Upper lobe of left lung (tissue), 4 donors: Measurements from ENCODE around the gene FBXO8.

ENCODE experiments used
- CTCF ChIP-seq, 6 experiments: fragments of 450-650 bp in 4 of 6; fragments of 200-600 bp in 2 of 6; sonication (generic) in 2 of 6; IDR thresholded peaks; one replicate each; pipeline ENCODE4 v1.5.1; 2016 to 2019; ENCODE audit warnings: antibody characterized with exemption in 6 of 6
- EP300 ChIP-seq, 4 donors: sonication (generic); formaldehyde crosslinking; IDR thresholded peaks; one replicate each; pipeline ENCODE4 v1.5.1; 2017; ENCODE audit warnings: antibody characterized with exemption in 4 of 4, control low read depth in 2 of 4
- POLR2A ChIP-seq, 4 donors: fragments of 450-650 bp; IDR thresholded peaks; one replicate each; pipeline ENCODE4 v1.5.1; 2016 to 2017; ENCODE audit warnings: antibody characterized with exemption in 4 of 4, mild to moderate bottlenecking in 2 of 4
- POLR2AphosphoS5 ChIP-seq, 2 donors: sonication (generic); formaldehyde crosslinking; IDR thresholded peaks; one replicate each; pipeline ENCODE4 v1.5.1; 2017; ENCODE audit warnings: antibody characterized with exemption in 2 of 2

- TF ChIP-seq CTCF (IDR thresholded peaks at IDR 0.05) (no peak), EP300 (IDR thresholded peaks at IDR 0.05) (no peak), POLR2A (IDR thresholded peaks at IDR 0.05) (no peak), POLR2AphosphoS5 (IDR thresholded peaks at IDR 0.05) (no peak)
Observed at GRCh38 chr4:174241162-174241561, 42.3 kb downstream of the FBXO8 start.
